NCI-H345 treated with DMSO at 0.1 percent for 48 hours (cell line): ENCODE measurements around the gene GJB4.

ENCODE experiments used
- DNase-seq: peaks from one replicate; lab custom pipeline; 2025; ENCODE audit not compliant: unreplicated experiment; lab: John Stamatoyannopoulos, UW

GJB4 gene

GRCh38 chr1:34777519-34778321, 18.2 kb downstream of the GJB4 start:
- no peak for DNase-seq

GRCh38 chr1:34778381-34778780, 18.8 kb downstream of the GJB4 start:
- no peak for DNase-seq

- no peak for DNase-seq
These were observed 19.5 kb downstream of the GJB4 start for GRCh38 chr1:34779005-34779404.

GRCh38 chr1:34779526-34779925, 20.0 kb downstream of the GJB4 start:
- no peak for DNase-seq

- no peak for DNase-seq
These were observed 20.4 kb downstream of the GJB4 start for GRCh38 chr1:34779962-34780361.

GRCh38 chr1:34780528-34780927, 21.0 kb downstream of the GJB4 start:
- no peak for DNase-seq

GRCh38 chr1:34781071-34781843, 21.7 kb downstream of the GJB4 start, which contains the start of gene GJB3:
Gene GJB3 (plus strand): TSS chr1:34781214. CDS start chr1:34784763, 3,549 bp downstream.
- DNase-seq: no peak

GRCh38 chr1:34781844-34782391, 22.4 kb downstream of the GJB4 start:
- DNase-seq: no peak

- no peak for DNase-seq
These were observed 25.2 kb downstream of the GJB4 start for GRCh38 chr1:34784751-34785221.

GRCh38 chr1:34785231-34785874, 25.8 kb downstream of the GJB4 start:
- DNase-seq: no peak

GRCh38 chr1:34785875-34786470, 26.4 kb downstream of the GJB4 start:
- DNase-seq: no peak

- DNase-seq: peak; percentile 57
These were observed 27.2 kb downstream of the GJB4 start for GRCh38 chr1:34786521-34787325.

- DNase-seq: no peak
These were observed 28.2 kb downstream of the GJB4 start for GRCh38 chr1:34787461-34788420.

- DNase-seq: no peak
These were observed 31.4 kb downstream of the GJB4 start for GRCh38 chr1:34790985-34791384.

GRCh38 chr1:34792424-34792823, 32.9 kb downstream of the GJB4 start:
- no peak for DNase-seq

- no peak for DNase-seq
These were observed 33.6 kb downstream of the GJB4 start, which contains the start of gene GJA4 for GRCh38 chr1:34792868-34793727. Gene GJA4 (plus strand): TSS chr1:34792999. CDS start chr1:34794214, 1,215 bp downstream.

GRCh38 chr1:34794001-34794789, 34.7 kb downstream of the GJB4 start:
- DNase-seq: no peak
